Measurements from ENCODE around the gene VPS33B. TPM values are rescaled to one million over a fixed set of nuclear protein-coding genes. Genes with fewer than 3 reads are reported as not detected.

VPS33B gene
- total RNA-seq, 2 experiments from 2014 or later = 3.9 to 13.0 TPM

DNA sequence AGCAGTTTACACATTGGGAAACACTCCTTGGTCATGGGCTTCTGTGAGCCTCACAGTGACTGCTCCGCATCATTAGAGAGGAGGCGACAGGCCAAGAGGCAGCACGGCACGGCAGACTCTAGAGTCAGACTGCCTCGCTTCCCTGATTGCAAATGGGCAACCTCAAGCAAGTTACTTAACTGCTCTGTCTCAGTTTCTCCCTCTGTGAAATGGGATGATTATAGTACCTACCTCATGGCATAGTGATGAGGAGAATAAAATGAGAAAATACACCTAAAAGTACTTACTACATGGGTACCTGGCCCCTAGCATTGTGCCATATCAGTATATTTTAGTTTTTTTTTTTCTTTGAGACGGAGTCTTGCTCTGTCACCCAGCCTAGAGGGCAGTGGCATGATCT is 71.7 kb downstream of the VPS33B start:
- Histone ChIP-seq H3K9me3 (ENCODE audit: low read length) (no peaks in the 10 kb centered on the region), H4K20me1 (ENCODE audit: insufficient read depth, low read length) (no peaks in the 10 kb centered on the region), H3K4me1 (ENCODE audit: insufficient read depth, low read length, poor library complexity, severe bottlenecking) (peaks cover 9% of the 10 kb centered on the region), H3K36me3 (ENCODE audit: insufficient read depth, low read length) (peaks cover 70% of the 10 kb centered on the region), H3K9me2 (ENCODE audit: insufficient read depth, low read length) (no peaks in the 10 kb centered on the region), H3K4me2 (ENCODE audit: low read length) (no peak overlapping the region), H3K4me3 (ENCODE audit: low read depth, low read length, poor library complexity, severe bottlenecking) (no peak overlapping the region), H3K79me2 (ENCODE audit: insufficient read depth, low read depth, low read length) (peaks cover 4% of the 10 kb centered on the region), H3K27ac (ENCODE audit: low read depth, low read length, poor library complexity, severe bottlenecking) (no peak overlapping the region), H2AFZ (ENCODE audit: low read length) (no peak overlapping the region)
- TF ChIP-seq, protein P1, sequence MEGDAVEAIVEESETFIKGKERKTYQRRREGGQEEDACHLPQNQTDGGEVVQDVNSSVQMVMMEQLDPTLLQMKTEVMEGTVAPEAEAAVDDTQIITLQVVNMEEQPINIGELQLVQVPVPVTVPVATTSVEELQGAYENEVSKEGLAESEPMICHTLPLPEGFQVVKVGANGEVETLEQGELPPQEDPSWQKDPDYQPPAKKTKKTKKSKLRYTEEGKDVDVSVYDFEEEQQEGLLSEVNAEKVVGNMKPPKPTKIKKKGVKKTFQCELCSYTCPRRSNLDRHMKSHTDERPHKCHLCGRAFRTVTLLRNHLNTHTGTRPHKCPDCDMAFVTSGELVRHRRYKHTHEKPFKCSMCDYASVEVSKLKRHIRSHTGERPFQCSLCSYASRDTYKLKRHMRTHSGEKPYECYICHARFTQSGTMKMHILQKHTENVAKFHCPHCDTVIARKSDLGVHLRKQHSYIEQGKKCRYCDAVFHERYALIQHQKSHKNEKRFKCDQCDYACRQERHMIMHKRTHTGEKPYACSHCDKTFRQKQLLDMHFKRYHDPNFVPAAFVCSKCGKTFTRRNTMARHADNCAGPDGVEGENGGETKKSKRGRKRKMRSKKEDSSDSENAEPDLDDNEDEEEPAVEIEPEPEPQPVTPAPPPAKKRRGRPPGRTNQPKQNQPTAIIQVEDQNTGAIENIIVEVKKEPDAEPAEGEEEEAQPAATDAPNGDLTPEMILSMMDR (conservative IDR thresholded peaks at IDR 0.05; ENCODE audit: low read length) = no peak
- TF ChIP-seq EZH2phosphoT487 (IDR thresholded peaks at IDR 0.05; ENCODE audit: borderline replicate concordance, low read depth, low read length) = no peak
- CTCF ChIA-PET (ENCODE audit: unreplicated experiment) = no interaction called here
- intact Hi-C loops (cut with micrococcal nuclease; ENCODE audit: unreplicated experiment) = no loop called here
- no TSS peak for BruUV-seq (replicated peaks)
- no peak for DNase-seq (ENCODE audit: low spot score)
- POLR2A ChIA-PET = no interaction called here

DNA sequence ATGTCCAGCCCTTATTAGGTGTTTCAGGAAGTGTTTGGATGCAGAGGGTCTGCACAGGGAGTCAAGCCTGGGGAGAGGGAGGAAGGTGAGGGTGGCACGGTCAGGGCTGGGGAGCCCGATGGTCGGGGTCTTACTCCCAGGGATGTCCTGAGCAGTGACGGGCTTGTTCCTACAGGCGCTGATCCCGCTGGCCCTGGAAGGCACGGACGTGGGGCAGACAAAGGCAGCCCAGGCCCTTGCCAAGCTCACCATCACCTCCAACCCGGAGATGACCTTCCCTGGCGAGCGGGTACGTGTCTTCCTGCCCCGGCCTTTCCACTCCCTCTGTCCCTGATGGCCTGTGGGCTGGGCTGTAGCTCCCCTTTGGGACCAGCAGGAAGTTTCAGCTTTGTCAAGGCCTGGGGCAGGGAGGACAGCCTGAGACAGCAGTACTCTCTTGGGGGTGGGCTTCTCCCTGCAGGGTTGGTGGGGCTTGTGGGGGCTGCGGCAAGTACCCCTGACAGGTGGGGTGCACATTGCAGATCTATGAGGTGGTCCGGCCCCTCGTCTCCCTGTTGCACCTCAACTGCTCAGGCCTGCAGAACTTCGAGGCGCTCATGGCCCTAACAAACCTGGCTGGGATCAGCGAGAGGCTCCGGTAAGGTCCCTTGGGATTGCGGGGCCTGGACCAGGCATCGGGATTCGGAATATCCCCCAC is 72.3 kb downstream of the VPS33B start:
- Histone ChIP-seq H2AFZ (ENCODE audit: low read length) (no peak overlapping the region), H3K4me2 (ENCODE audit: low read length) (no peak overlapping the region), H3K27ac (ENCODE audit: low read depth, low read length, poor library complexity, severe bottlenecking) (no peak overlapping the region), H3K4me3 (ENCODE audit: low read depth, low read length, poor library complexity, severe bottlenecking) (no peak overlapping the region), H3K9me3 (ENCODE audit: low read length) (no peaks in the 10 kb centered on the region), H3K36me3 (ENCODE audit: insufficient read depth, low read length) (peaks cover 72% of the 10 kb centered on the region), H3K79me2 (ENCODE audit: insufficient read depth, low read depth, low read length) (no peaks in the 10 kb centered on the region), H4K20me1 (ENCODE audit: insufficient read depth, low read length) (no peaks in the 10 kb centered on the region), H3K4me1 (ENCODE audit: insufficient read depth, low read length, poor library complexity, severe bottlenecking) (peaks cover 7% of the 10 kb centered on the region), H3K9me2 (ENCODE audit: insufficient read depth, low read length) (no peaks in the 10 kb centered on the region)
- POLR2A ChIA-PET = no interaction called here
- TF ChIP-seq, protein P1 (conservative IDR thresholded peaks at IDR 0.05; ENCODE audit: low read length) = no peak
- TF ChIP-seq EZH2phosphoT487 (IDR thresholded peaks at IDR 0.05; ENCODE audit: borderline replicate concordance, low read depth, low read length) = no peak
- no TSS peak for BruUV-seq (replicated peaks)
- no peak for DNase-seq (ENCODE audit: low spot score)
- intact Hi-C loops (cut with micrococcal nuclease; ENCODE audit: unreplicated experiment) = no loop called here
- CTCF ChIA-PET (ENCODE audit: unreplicated experiment) = no interaction called here

Small RNAs within 50 kb of the gene (small RNA-seq; reads per million reads assigned to genes)
- gene RF00019 = not detected

Other genes with a start within 250 kb of the VPS33B start
- gene FURIN, start 154.0 kb downstream of the VPS33B start, total RNA-seq (2014; rRNA removed; shearing (Covaris generic)) = 2.1 and 4.9 TPM in 2 replicates
- gene FURIN, start 154.0 kb downstream of the VPS33B start, total RNA-seq (2022) = 7.4 and 10.3 TPM in 2 replicates
- 3.3 and 4.7 TPM in 2 replicates for gene FES, start 138.1 kb downstream of the VPS33B start, total RNA-seq (2014; rRNA removed; shearing (Covaris generic))
- gene FES, start 138.1 kb downstream of the VPS33B start, total RNA-seq (2022) = 3.0 and 3.2 TPM in 2 replicates
- gene MAN2A2, start 119.3 kb downstream of the VPS33B start, total RNA-seq (2014; rRNA removed; shearing (Covaris generic)) = 6.6 and 12.2 TPM in 2 replicates
- gene MAN2A2, start 119.3 kb downstream of the VPS33B start, total RNA-seq (2022) = 11.6 and 17.4 TPM in 2 replicates
- gene HDDC3, start 90.0 kb downstream of the VPS33B start, total RNA-seq (2014; rRNA removed; shearing (Covaris generic)) = 31.8 and 35.8 TPM in 2 replicates
- gene HDDC3, start 90.0 kb downstream of the VPS33B start, total RNA-seq (2022) = 38.6 and 39.7 TPM in 2 replicates
- 38.3 and 46.1 TPM in 2 replicates for gene UNC45A, start 87.3 kb downstream of the VPS33B start, total RNA-seq (2014; rRNA removed; shearing (Covaris generic))
- gene UNC45A, start 87.3 kb downstream of the VPS33B start, total RNA-seq (2022) = 62.3 and 68.0 TPM in 2 replicates
- 74.8 and 77.7 TPM in 2 replicates for gene RCCD1, start 67.7 kb downstream of the VPS33B start, total RNA-seq (2014; rRNA removed; shearing (Covaris generic))
- gene RCCD1, start 67.7 kb downstream of the VPS33B start, total RNA-seq (2022) = 84.5 and 96.9 TPM in 2 replicates
- gene PRC1, start 28.1 kb downstream of the VPS33B start, total RNA-seq (2014; rRNA removed; shearing (Covaris generic)) = 224 and 402 TPM in 2 replicates
- gene PRC1, start 28.1 kb downstream of the VPS33B start, total RNA-seq (2022) = 149 and 150 TPM in 2 replicates
- not detected in 2 replicates for gene SV2B, start 77.7 kb upstream of the VPS33B start, total RNA-seq (2014; rRNA removed; shearing (Covaris generic))
- gene SV2B, start 77.7 kb upstream of the VPS33B start, total RNA-seq (2022) = 0.13 and 0.15 TPM in 2 replicates